ENCODE results near the gene SUN1.

DNA sequence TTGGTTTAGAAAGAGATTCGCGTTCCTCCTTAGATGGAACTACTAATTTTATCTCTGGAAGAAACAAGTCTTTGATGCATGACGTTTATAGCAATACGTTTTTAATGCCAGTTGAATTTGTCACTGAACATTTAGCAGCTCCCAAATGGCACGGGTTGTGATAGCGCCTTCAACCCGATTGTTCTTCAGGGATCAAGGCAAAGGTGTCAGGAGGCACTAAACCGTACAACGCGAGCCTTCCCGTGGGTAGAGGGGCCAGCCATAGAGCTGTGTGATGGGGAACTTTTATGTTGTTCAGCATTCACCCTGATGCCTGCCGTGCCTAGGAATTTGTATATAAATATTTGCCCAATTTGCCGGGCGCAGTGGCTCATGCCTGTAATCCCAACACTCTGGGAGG lies 47.4 kb downstream of the SUN1 start:
- TF ChIP-seq, protein P1, sequence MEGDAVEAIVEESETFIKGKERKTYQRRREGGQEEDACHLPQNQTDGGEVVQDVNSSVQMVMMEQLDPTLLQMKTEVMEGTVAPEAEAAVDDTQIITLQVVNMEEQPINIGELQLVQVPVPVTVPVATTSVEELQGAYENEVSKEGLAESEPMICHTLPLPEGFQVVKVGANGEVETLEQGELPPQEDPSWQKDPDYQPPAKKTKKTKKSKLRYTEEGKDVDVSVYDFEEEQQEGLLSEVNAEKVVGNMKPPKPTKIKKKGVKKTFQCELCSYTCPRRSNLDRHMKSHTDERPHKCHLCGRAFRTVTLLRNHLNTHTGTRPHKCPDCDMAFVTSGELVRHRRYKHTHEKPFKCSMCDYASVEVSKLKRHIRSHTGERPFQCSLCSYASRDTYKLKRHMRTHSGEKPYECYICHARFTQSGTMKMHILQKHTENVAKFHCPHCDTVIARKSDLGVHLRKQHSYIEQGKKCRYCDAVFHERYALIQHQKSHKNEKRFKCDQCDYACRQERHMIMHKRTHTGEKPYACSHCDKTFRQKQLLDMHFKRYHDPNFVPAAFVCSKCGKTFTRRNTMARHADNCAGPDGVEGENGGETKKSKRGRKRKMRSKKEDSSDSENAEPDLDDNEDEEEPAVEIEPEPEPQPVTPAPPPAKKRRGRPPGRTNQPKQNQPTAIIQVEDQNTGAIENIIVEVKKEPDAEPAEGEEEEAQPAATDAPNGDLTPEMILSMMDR (IDR thresholded peaks at IDR 0.05; ENCODE audit: low read depth, low read length) = no peak
- TF ChIP-seq EZH2phosphoT487 (IDR thresholded peaks at IDR 0.05; ENCODE audit: low read depth) = no peak

Data from OCI-LY3 (cell line).